GOT3 (cell line): ENCODE data around the gene ITPRID1.
"Not testable (repeated sequence)": the region's sequence is repeated elsewhere in the genome, so short reads cannot be mapped to it uniquely, and the experiment has no call there.

Source experiments
- DNase-seq: peaks from one replicate; lab custom pipeline; 2025; ENCODE audit warnings: mixed read lengths; lab: John Stamatoyannopoulos, UW

ITPRID1 gene

GRCh38 chr7:31516680-31517502 lies 3.0 kb downstream of the ITPRID1 start:
- DNase-seq = no peak

GRCh38 chr7:31517513-31517912 lies 3.6 kb downstream of the ITPRID1 start:
- DNase-seq = no peak

- DNase-seq = no peak
These were observed 4.9 kb downstream of the ITPRID1 start for GRCh38 chr7:31518766-31519165.

GRCh38 chr7:31521336-31522010 lies 7.6 kb downstream of the ITPRID1 start:
- DNase-seq = no peak

GRCh38 chr7:31526864-31527263 lies 13.0 kb downstream of the ITPRID1 start:
- no peak for DNase-seq

- no peak for DNase-seq
These were observed 15.2 kb downstream of the ITPRID1 start for GRCh38 chr7:31529103-31529502.

GRCh38 chr7:31540651-31541185 lies 26.8 kb downstream of the ITPRID1 start:
- not testable (repeated sequence) for DNase-seq

GRCh38 chr7:31545549-31545948 lies 31.7 kb downstream of the ITPRID1 start:
- no peak for DNase-seq

- DNase-seq = no peak
These were observed 35.7 kb downstream of the ITPRID1 start for GRCh38 chr7:31549611-31550010.

GRCh38 chr7:31550432-31550831 lies 36.5 kb downstream of the ITPRID1 start:
- no peak for DNase-seq

- DNase-seq = no peak
These were observed 39.8 kb downstream of the ITPRID1 start for GRCh38 chr7:31553661-31554081.

- DNase-seq = no peak
These were observed 48.1 kb downstream of the ITPRID1 start for GRCh38 chr7:31562002-31562401.

- no peak for DNase-seq
These were observed 49.6 kb downstream of the ITPRID1 start for GRCh38 chr7:31563522-31563921.

- DNase-seq = no peak
These were observed 50.1 kb downstream of the ITPRID1 start for GRCh38 chr7:31563951-31564350.

GRCh38 chr7:31564661-31565060 lies 50.8 kb downstream of the ITPRID1 start:
- DNase-seq = no peak

GRCh38 chr7:31569528-31569927 lies 55.6 kb downstream of the ITPRID1 start:
- DNase-seq = no peak

GRCh38 chr7:31583526-31583925 lies 69.6 kb downstream of the ITPRID1 start:
- DNase-seq = no peak

GRCh38 chr7:31583942-31584341 lies 70.1 kb downstream of the ITPRID1 start:
- no peak for DNase-seq

GRCh38 chr7:31595390-31595789 lies 81.5 kb downstream of the ITPRID1 start:
- no peak for DNase-seq

- no peak for DNase-seq
These were observed 88.2 kb downstream of the ITPRID1 start for GRCh38 chr7:31602041-31602625.

GRCh38 chr7:31603046-31603445 lies 89.2 kb downstream of the ITPRID1 start:
- no peak for DNase-seq

- no peak for DNase-seq
These were observed 99.7 kb downstream of the ITPRID1 start for GRCh38 chr7:31613604-31614003.

- DNase-seq = no peak
These were observed 119.6 kb downstream of the ITPRID1 start for GRCh38 chr7:31633467-31633866.
